Hindlimb muscle (tissue), 1 donor: ENCODE measurements around the gene L3MBTL3. TPM values are rescaled to one million over a fixed set of nuclear protein-coding genes. Genes with fewer than 3 reads are reported as not detected.
"Not testable (repeated sequence)": the region's sequence is repeated elsewhere in the genome, so short reads cannot be mapped to it uniquely, and the experiment has no call there.

Source experiments
- DNase-seq: peaks from one replicate; pipeline ENCODE4 v3.0.0-alpha.2; 2013
- polyA plus RNA-seq: library from polyadenylated mRNA; unstranded; fragments of 120-200 nt; gene quantifications from one replicate; pipeline ENCODE4 v1.2.1, GENCODE V29; 2013; ENCODE audit not compliant: insufficient read length

Gene L3MBTL3
- polyA plus RNA-seq, 1 donor: 4.9 TPM

- DNase-seq: no peak
Measured at GRCh38 chr6:130140084-130140483, 121.7 kb downstream of the L3MBTL3 start.

DNA sequence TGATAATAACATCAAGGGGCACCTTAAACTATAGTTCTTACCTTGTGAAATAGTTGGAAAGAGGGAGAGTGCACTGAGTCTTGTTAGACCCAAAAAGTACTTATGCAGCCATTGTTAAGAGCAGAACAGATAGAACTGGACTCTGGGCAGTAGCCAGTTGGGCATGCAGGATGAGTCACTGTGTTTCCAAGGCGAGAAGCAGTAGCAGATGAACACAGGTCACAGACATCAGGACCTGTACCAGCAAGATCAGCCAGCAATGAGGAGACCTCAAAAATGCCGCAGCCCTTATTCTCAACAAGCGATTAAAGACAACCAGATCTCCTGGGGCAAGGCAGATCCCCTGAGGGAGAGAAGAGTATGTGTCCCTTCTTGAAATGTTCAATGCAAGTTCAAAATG lies 125.3 kb downstream of the L3MBTL3 start:
- DNase-seq: no peak

- DNase-seq: no peak
Measured at GRCh38 chr6:130147111-130147510, 128.7 kb downstream of the L3MBTL3 start.

GRCh38 chr6:130148181-130148580 lies 129.8 kb downstream of the L3MBTL3 start:
- DNase-seq: no peak

- not testable (repeated sequence) for DNase-seq
Measured at GRCh38 chr6:130149016-130149415, 130.6 kb downstream of the L3MBTL3 start.

GRCh38 chr6:130150906-130151305 lies 132.5 kb downstream of the L3MBTL3 start:
- no peak for DNase-seq

GRCh38 chr6:130152908-130153510 lies 134.6 kb downstream of the L3MBTL3 start:
- DNase-seq: no peak

- no peak for DNase-seq
Measured at GRCh38 chr6:130156908-130157307, 138.5 kb downstream of the L3MBTL3 start.

DNA sequence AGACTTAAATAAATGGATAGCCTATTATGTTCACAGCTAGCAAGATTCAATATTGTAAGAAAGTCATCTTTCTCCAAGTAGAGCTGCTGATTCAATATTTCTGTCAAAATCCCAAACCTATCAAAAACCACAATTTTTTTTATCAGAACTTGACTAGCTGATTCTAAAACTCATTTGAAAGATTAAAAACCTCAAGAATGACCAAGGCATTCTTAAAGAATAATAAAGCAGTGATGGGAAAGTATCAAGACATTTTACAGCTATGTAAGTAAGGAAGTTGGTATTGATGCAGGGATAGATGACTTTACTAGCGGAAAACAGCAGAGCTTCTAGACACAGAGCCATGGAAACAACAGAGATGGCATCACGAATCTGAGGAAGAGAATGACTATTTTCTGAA lies 139.7 kb downstream of the L3MBTL3 start:
- no peak for DNase-seq

DNA sequence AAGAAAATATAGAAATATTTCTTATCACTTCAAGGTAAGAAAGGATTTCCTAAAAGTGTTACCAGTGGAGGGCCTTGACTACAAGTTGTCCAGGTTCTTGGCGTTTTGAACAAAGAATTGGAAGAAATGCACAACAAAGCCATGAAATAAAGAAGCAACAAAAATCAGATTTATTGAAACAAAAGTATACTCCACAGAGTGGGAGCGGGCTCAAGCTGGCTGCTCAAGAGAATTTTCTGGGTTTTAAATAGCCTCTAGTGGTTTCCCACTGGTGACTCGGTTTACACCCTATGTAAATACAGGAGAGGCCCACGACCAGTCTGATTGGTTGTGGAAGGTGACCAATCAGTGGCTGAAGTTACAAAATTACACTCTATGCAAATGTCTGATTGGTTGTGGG lies 140.2 kb downstream of the L3MBTL3 start:
- DNase-seq: no peak

DNA sequence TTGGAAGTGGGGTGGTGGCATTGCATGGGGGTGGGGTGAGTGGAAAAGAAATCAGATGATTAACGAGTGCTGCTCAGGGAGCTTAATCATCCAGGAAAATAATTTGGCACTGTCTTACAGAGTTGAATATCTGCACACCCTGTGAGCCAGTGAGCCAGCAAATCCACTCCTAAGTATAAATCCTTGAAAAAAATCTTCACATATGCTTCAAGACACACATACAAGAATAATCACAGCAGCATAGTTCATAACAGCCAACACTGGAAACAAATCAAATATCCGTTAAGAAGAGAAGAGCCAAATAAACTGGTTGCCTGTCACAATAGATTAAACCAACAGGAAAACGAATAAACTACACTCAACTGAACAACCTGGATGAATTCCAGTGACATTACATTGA lies 141.6 kb downstream of the L3MBTL3 start:
- DNase-seq: no peak

DNA sequence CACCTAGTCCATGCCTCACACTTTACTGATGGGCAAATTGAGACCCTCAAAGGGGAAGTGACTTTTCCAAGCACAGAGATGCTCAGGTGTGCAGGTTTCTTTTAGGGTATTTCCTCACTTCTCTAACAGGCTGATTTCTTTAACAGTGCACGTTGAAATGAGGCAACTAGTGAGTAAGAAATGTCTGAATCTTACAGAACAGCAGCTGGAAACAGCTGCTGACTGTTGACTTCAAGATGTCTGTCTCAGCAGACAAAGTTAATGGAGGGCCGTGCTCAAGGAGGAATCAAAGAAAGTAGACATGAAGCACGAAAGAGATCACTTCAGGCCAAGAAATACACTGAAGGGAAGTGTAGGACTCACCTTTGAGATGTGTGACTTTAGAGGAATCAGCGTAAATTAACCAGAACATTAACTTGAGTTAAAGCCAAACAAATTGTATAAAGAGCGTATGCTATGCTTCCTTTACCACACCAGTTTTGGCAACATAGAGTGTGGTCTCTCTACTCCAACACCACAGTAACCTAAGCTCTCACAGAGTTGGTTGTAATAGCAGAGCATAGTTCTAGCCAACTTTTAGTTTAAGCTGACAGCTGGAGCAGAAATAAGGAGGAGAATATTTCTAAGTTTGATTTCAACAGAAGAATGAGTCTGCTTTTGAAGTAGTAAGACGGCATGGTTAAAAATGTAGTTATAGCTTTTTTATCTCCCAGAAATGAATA lies 143.5 kb downstream of the L3MBTL3 start:
- DNase-seq: no peak

- DNase-seq: no peak
Measured at GRCh38 chr6:130162421-130162820, 144.0 kb downstream of the L3MBTL3 start.

DNA sequence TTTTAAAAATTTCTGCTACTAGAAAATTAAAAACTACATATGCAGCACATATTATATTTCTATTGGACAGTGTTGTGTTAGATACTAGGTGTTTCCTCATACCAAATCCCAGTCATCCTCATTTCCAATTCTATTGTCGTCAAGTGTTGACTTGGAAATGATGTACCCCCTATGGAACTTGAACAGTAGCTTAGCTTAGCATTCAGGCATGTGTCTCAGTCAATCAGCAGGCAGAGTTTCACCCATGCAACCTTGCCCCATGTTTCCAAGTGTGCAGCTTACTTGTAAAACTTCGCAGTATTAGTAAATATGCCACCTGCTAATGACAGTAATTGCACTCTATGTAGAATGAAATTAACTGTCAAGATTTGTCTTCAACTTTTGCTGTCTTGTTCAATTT lies 144.9 kb downstream of the L3MBTL3 start:
- DNase-seq: no peak

DNA sequence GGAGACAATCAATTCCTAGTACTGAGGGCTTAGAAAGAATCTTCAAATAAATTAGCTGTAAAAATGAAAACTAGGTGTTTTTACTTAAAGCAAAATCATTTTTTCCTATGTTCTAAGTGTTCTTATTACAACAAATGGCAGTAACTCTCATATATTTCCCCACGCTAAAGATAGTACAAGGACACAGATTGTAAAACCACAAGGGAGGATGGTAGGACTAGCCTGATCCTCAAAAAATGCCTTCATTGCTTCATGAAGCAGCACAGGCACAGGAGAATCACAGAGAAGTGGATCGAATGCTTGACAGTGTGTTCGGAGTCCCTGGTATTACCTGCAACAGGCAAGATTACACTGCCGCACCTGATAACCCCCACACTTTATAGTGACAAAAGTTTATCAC lies 145.9 kb downstream of the L3MBTL3 start:
- DNase-seq: no peak

GRCh38 chr6:130167655-130168054 lies 149.3 kb downstream of the L3MBTL3 start:
- no peak for DNase-seq

GRCh38 chr6:130170160-130170559 lies 151.8 kb downstream of the L3MBTL3 start:
- not testable (repeated sequence) for DNase-seq

GRCh38 chr6:130173377-130174004 lies 155.1 kb downstream of the L3MBTL3 start:
- DNase-seq: not testable (repeated sequence)

DNA sequence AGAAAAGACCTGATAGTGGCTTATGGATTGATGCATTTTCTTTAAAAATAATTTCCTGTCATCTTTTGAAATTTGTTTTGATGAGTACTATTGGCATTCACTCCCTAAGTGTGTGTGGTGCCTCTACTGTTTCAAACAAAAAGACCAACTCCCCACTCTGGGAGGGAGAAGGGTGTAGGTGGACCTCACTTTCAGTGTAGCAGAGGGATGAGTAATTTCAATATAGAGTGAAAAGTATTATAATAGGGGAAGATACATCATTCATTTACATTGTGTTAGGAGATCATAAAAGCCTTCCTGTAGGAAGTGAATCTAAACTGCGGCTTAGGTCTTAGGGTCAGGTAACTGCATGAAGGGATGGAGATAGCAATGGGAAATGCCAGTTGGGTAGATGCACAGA lies 158.0 kb downstream of the L3MBTL3 start:
- no peak for DNase-seq

- DNase-seq: no peak
Measured at GRCh38 chr6:130178692-130179091, 160.3 kb downstream of the L3MBTL3 start.

DNA sequence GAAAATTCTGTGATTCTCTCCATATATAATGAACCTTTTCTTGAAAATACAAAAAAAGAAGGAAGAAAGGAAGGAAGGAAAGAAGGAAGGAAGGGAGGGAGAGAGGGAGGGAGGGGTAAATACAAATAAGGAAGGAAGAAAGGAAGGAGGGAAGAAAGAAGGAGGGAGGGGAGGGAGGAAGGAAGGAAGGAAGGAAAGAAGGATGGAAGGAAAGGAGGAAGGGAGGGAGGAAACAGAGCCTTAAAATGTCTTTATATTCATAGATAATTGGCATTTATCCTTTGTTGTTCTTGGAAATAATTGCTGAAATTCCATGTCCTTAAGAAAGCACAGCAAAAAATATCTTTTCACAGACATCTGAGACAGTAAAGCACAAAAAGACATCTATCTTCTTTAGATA lies 164.1 kb downstream of the L3MBTL3 start:
- no peak for DNase-seq

DNA sequence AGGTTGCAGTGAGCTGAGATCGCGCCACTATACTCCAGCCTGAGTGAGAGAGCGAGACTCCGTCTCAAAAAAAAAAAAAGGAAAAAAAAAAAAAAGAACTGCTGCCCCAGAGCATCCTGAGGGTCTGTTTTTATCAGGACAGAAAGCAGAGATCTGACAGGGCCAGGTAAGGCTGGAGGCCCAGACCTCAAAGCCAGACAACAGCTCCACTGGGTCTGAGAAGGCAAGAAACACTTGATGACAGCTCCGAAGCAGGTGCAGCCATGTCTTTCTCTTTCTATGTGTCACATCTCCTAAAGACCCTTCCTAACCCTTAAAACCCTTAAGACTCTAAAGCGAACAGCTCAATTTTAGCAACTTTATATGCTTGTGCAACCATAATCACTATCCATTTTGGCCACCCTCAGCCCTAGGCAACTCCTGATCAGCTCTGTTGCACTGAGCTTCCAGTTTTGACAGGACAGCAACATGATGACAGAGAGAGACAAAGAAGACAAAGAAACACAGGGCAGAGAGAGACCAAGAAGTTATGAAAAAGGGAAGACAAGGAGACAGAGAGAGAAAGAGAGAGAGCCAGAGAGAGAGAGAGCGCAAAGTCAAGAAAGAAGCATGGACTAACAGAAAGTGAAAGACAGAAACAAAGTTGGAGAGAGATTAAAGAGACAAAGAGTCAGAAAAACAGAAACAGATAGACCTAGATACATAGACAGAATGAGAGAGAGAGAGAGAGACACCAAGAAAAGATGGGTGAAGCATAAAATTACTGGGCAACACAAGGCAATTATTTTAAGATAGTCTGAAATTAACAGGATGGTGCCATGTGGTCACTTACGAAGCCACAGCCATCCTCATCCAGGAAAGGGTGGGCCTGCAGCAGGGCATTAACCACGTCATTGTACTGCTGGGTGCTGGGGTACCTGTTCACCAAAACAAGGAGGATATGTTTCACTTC lies 165.2 kb downstream of the L3MBTL3 start:
- no peak for DNase-seq

DNA sequence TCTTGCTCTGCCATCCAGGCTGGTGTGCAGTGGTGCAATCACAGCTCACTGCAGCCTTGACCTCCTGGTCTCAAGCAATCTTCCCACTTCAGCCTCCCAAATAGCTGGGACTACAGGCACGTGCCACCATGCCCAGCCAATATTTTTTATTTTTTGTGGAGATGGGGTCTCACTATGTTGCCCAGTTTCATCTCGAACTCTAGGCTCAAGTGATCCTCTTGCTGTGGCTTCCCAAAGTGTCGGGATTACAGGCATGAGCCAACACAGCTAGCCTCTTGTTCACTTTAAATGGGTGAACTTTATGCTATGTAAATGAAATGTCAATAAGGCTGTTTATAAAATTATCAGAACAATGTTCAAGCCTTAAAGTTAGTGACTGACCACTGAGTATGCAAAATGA lies 167.3 kb downstream of the L3MBTL3 start:
- no peak for DNase-seq
